ENCODE measurements around the gene NOS1AP.

The NOS1AP gene

GRCh38 chr1:162396201-162396906, 326.9 kb downstream of the NOS1AP start:
- no peak overlapping the region for H3K27ac ChIP-seq (ENCODE audit: low read length)
- H3K9me3 ChIP-seq (replicated peaks; ENCODE audit: insufficient read depth, low read length), result no peaks in the 10 kb centered on the region
- no peaks in the 10 kb centered on the region for H4K20me1 ChIP-seq (ENCODE audit: insufficient read depth, low read length)
- no peaks in the 10 kb centered on the region for H3F3A ChIP-seq (ENCODE audit: insufficient read depth, low read length)
- no peaks in the 10 kb centered on the region for H3K9me2 ChIP-seq (replicated peaks; ENCODE audit: insufficient read depth, low read length)
- H3K9ac ChIP-seq (ENCODE audit: low read length), result no peak overlapping the region
- no peak for DNase-seq
- H3K79me2 ChIP-seq (ENCODE audit: low read length), result no peaks in the 10 kb centered on the region
- H3K4me3 ChIP-seq (ENCODE audit: low read length), result no peak overlapping the region
- H2AFZ ChIP-seq (ENCODE audit: low read length), result no peak overlapping the region
- H3K4me2 ChIP-seq (ENCODE audit: low read depth, low read length), result no peak overlapping the region
- H3K36me3 ChIP-seq (replicated peaks; ENCODE audit: insufficient read depth, low read length), result no peaks in the 10 kb centered on the region
- H3K27me3 ChIP-seq (replicated peaks; ENCODE audit: insufficient read depth, low read length), result no peaks in the 10 kb centered on the region
- TF ChIP-seq EZH2 (optimal IDR thresholded peaks at IDR 0.05; ENCODE audit: low read depth, low read length), result no peak
- no peak for TF ChIP-seq EZH2phosphoT487 (IDR thresholded peaks at IDR 0.05; ENCODE audit: low read length)
- no peak for TF ChIP-seq CTCF (IDR thresholded peaks at IDR 0.05; ENCODE audit: low read length)
- no peaks in the 10 kb centered on the region for H3K4me1 ChIP-seq (ENCODE audit: low read length)

GRCh38 chr1:162397039-162397448, 327.6 kb downstream of the NOS1AP start:
- no peaks in the 10 kb centered on the region for H3K9me2 ChIP-seq (replicated peaks; ENCODE audit: insufficient read depth, low read length)
- no peak overlapping the region for H3K9ac ChIP-seq (ENCODE audit: low read length)
- DNase-seq, result no peak
- TF ChIP-seq EZH2 (optimal IDR thresholded peaks at IDR 0.05; ENCODE audit: low read depth, low read length) (no peak), EZH2phosphoT487 (IDR thresholded peaks at IDR 0.05; ENCODE audit: low read length) (no peak), CTCF (IDR thresholded peaks at IDR 0.05; ENCODE audit: low read length) (no peak)
- no peaks in the 10 kb centered on the region for H4K20me1 ChIP-seq (ENCODE audit: insufficient read depth, low read length)
- no peak overlapping the region for H2AFZ ChIP-seq (ENCODE audit: low read length)
- H3K9me3 ChIP-seq (replicated peaks; ENCODE audit: insufficient read depth, low read length), result no peaks in the 10 kb centered on the region
- no peaks in the 10 kb centered on the region for H3K79me2 ChIP-seq (ENCODE audit: low read length)
- H3K4me2 ChIP-seq (ENCODE audit: low read depth, low read length), result no peak overlapping the region
- no peaks in the 10 kb centered on the region for H3K27me3 ChIP-seq (replicated peaks; ENCODE audit: insufficient read depth, low read length)
- H3K4me1 ChIP-seq (ENCODE audit: low read length), result no peaks in the 10 kb centered on the region
- no peak overlapping the region for H3K27ac ChIP-seq (ENCODE audit: low read length)
- H3F3A ChIP-seq (ENCODE audit: insufficient read depth, low read length), result no peaks in the 10 kb centered on the region
- H3K36me3 ChIP-seq (replicated peaks; ENCODE audit: insufficient read depth, low read length), result no peaks in the 10 kb centered on the region
- H3K4me3 ChIP-seq (ENCODE audit: low read length), result no peak overlapping the region

- Histone ChIP-seq H3K9ac (ENCODE audit: low read length) (no peak overlapping the region), H3K27ac (ENCODE audit: low read length) (no peak overlapping the region), H2AFZ (ENCODE audit: low read length) (no peak overlapping the region), H4K20me1 (ENCODE audit: insufficient read depth, low read length) (no peaks in the 10 kb centered on the region), H3K4me3 (ENCODE audit: low read length) (no peak overlapping the region), H3K79me2 (ENCODE audit: low read length) (no peaks in the 10 kb centered on the region), H3K27me3 (replicated peaks; ENCODE audit: insufficient read depth, low read length) (no peaks in the 10 kb centered on the region), H3F3A (ENCODE audit: insufficient read depth, low read length) (no peaks in the 10 kb centered on the region), H3K36me3 (replicated peaks; ENCODE audit: insufficient read depth, low read length) (no peaks in the 10 kb centered on the region), H3K9me3 (replicated peaks; ENCODE audit: insufficient read depth, low read length) (no peaks in the 10 kb centered on the region), H3K9me2 (replicated peaks; ENCODE audit: insufficient read depth, low read length) (no peaks in the 10 kb centered on the region), H3K4me2 (ENCODE audit: low read depth, low read length) (no peak overlapping the region), H3K4me1 (ENCODE audit: low read length) (no peaks in the 10 kb centered on the region)
- no peak for TF ChIP-seq EZH2phosphoT487 (IDR thresholded peaks at IDR 0.05; ENCODE audit: low read length)
- no peak for TF ChIP-seq EZH2 (optimal IDR thresholded peaks at IDR 0.05; ENCODE audit: low read depth, low read length)
- no peak for TF ChIP-seq CTCF (IDR thresholded peaks at IDR 0.05; ENCODE audit: low read length)
- no peak for DNase-seq
Measured at GRCh38 chr1:162397943-162398560, 328.6 kb downstream of the NOS1AP start.
